ENCODE results near the gene ANKRD16. TPM values are rescaled to one million over a fixed set of nuclear protein-coding genes. Genes with fewer than 3 reads are reported as not detected.

Gene ANKRD16
- total RNA-seq, 1 experiment from 2014 or later, result 4.9 TPM

GRCh38 chr10:5927306-5927705 is 37.6 kb upstream of the ANKRD16 start:
- BruUV-seq (replicated peaks), result no TSS peak
- no peaks in the 10 kb centered on the region for H3K9me3 ChIP-seq (ENCODE audit: low read length)
- H3K4me2 ChIP-seq (ENCODE audit: low read length), result no peak overlapping the region
- no peaks in the 10 kb centered on the region for H3K4me1 ChIP-seq (ENCODE audit: insufficient read depth, low read length)
- no peak overlapping the region for H2AFZ ChIP-seq (ENCODE audit: low read length)
- H3K9me2 ChIP-seq (replicated peaks; ENCODE audit: low read length), result no peaks in the 10 kb centered on the region
- no peaks in the 10 kb centered on the region for H3K27me3 ChIP-seq (ENCODE audit: low read length)
- ATAC-seq, result no peak; the same call in 1 of the 2 replicates
- H3K27ac ChIP-seq (ENCODE audit: low read length), result no peak overlapping the region
- ChIA-PET POLR2A (ENCODE audit: unreplicated experiment) (no interaction called here), CTCF (no interaction called here)
- TF ChIP-seq EZH2 (IDR thresholded peaks at IDR 0.05; ENCODE audit: low read length, unreplicated experiment), result no peak
- no peak for TF ChIP-seq CTCF (conservative IDR thresholded peaks at IDR 0.05; ENCODE audit: low read depth, low read length)
- TF ChIP-seq EZH2phosphoT487 (IDR thresholded peaks at IDR 0.05; ENCODE audit: borderline replicate concordance, low read length), result no peak
- intact Hi-C loops (cut with micrococcal nuclease), result no loop called here
- no peak overlapping the region for H3K4me3 ChIP-seq (ENCODE audit: low read length)
- H3K36me3 ChIP-seq (ENCODE audit: low read depth, low read length), result no peaks in the 10 kb centered on the region
- DNase-seq, result peak; percentile 2
- H3F3A ChIP-seq (ENCODE audit: low read length, unreplicated experiment), result no peaks in the 10 kb centered on the region
- H3K79me2 ChIP-seq (ENCODE audit: low read length), result no peaks in the 10 kb centered on the region
- H3K9ac ChIP-seq (ENCODE audit: low read length), result no peak overlapping the region
- H4K20me1 ChIP-seq (ENCODE audit: low read length), result no peaks in the 10 kb centered on the region

- no TSS peak for BruUV-seq (replicated peaks)
- H3F3A ChIP-seq (ENCODE audit: low read length, unreplicated experiment), result no peaks in the 10 kb centered on the region
- no peaks in the 10 kb centered on the region for H3K36me3 ChIP-seq (ENCODE audit: low read depth, low read length)
- H3K79me2 ChIP-seq (ENCODE audit: low read length), result no peaks in the 10 kb centered on the region
- H4K20me1 ChIP-seq (ENCODE audit: low read length), result no peaks in the 10 kb centered on the region
- no peak overlapping the region for H3K4me2 ChIP-seq (ENCODE audit: low read length)
- TF ChIP-seq CTCF (conservative IDR thresholded peaks at IDR 0.05; ENCODE audit: low read depth, low read length) (no peak), EZH2phosphoT487 (IDR thresholded peaks at IDR 0.05; ENCODE audit: borderline replicate concordance, low read length) (no peak), EZH2 (IDR thresholded peaks at IDR 0.05; ENCODE audit: low read length, unreplicated experiment) (no peak)
- H3K4me3 ChIP-seq (ENCODE audit: low read length), result no peak overlapping the region
- ChIA-PET CTCF (no interaction called here), POLR2A (ENCODE audit: unreplicated experiment) (no interaction called here)
- no peaks in the 10 kb centered on the region for H3K27me3 ChIP-seq (ENCODE audit: low read length)
- no peak for ATAC-seq
- no peaks in the 10 kb centered on the region for H3K9me2 ChIP-seq (replicated peaks; ENCODE audit: low read length)
- no peaks in the 10 kb centered on the region for H3K9me3 ChIP-seq (ENCODE audit: low read length)
- H2AFZ ChIP-seq (ENCODE audit: low read length), result no peak overlapping the region
- intact Hi-C loops (cut with micrococcal nuclease), result no loop called here
- no peak overlapping the region for H3K9ac ChIP-seq (ENCODE audit: low read length)
- DNase-seq, result no peak
- no peak overlapping the region for H3K27ac ChIP-seq (ENCODE audit: low read length)
- no peaks in the 10 kb centered on the region for H3K4me1 ChIP-seq (ENCODE audit: insufficient read depth, low read length)
These were observed 35.2 kb upstream of the ANKRD16 start for GRCh38 chr10:5924889-5925288.

- H4K20me1 ChIP-seq (ENCODE audit: low read length), result no peaks in the 10 kb centered on the region
- POLR2A ChIA-PET (ENCODE audit: unreplicated experiment), result no interaction called here
- TF ChIP-seq EZH2phosphoT487 (IDR thresholded peaks at IDR 0.05; ENCODE audit: borderline replicate concordance, low read length) (no peak), CTCF (conservative IDR thresholded peaks at IDR 0.05; ENCODE audit: low read depth, low read length) (no peak), EZH2 (IDR thresholded peaks at IDR 0.05; ENCODE audit: low read length, unreplicated experiment) (no peak)
- CTCF ChIA-PET, result no interaction called here
- intact Hi-C loops (cut with micrococcal nuclease), result no loop called here
- H3K4me2 ChIP-seq (ENCODE audit: low read length), result no peak overlapping the region
- H3K36me3 ChIP-seq (ENCODE audit: low read depth, low read length), result no peaks in the 10 kb centered on the region
- no TSS peak for BruUV-seq (replicated peaks)
- no peak overlapping the region for H3K4me3 ChIP-seq (ENCODE audit: low read length)
- H3K27me3 ChIP-seq (ENCODE audit: low read length), result no peaks in the 10 kb centered on the region
- H3K27ac ChIP-seq (ENCODE audit: low read length), result no peak overlapping the region
- no peaks in the 10 kb centered on the region for H3K79me2 ChIP-seq (ENCODE audit: low read length)
- H3F3A ChIP-seq (ENCODE audit: low read length, unreplicated experiment), result no peaks in the 10 kb centered on the region
- no peaks in the 10 kb centered on the region for H3K4me1 ChIP-seq (ENCODE audit: insufficient read depth, low read length)
- DNase-seq (no peak), ATAC-seq (no peak)
- H3K9ac ChIP-seq (ENCODE audit: low read length), result no peak overlapping the region
- H3K9me2 ChIP-seq (replicated peaks; ENCODE audit: low read length), result no peaks in the 10 kb centered on the region
- no peak overlapping the region for H2AFZ ChIP-seq (ENCODE audit: low read length)
- H3K9me3 ChIP-seq (ENCODE audit: low read length), result no peaks in the 10 kb centered on the region
These were observed 32.1 kb upstream of the ANKRD16 start for GRCh38 chr10:5921746-5922145.

Data from PC-3 (cell line).